Measurements from ENCODE around the gene KLHDC1.
"Not testable (repeated sequence)": the region's sequence is repeated elsewhere in the genome, so short reads cannot be mapped to it uniquely, and the experiment has no call there.

- not testable (repeated sequence) for TF ChIP-seq CTCF (IDR thresholded peaks at IDR 0.05; ENCODE audit: low read depth, low read length, missing input control); YY1 (IDR thresholded peaks at IDR 0.05); ZBTB33 (IDR thresholded peaks at IDR 0.05); REST (IDR thresholded peaks at IDR 0.05); EGR1 (IDR thresholded peaks at IDR 0.05; ENCODE audit: low read depth in 2 of 2); RAD21 (IDR thresholded peaks at IDR 0.05); GABPA (IDR thresholded peaks at IDR 0.05 in 1 of 2, conservative IDR thresholded peaks at IDR 0.05 in 1 of 2); TAF1 (conservative IDR thresholded peaks at IDR 0.05); JUND (IDR thresholded peaks at IDR 0.05); MAX (IDR thresholded peaks at IDR 0.05); ATF3 (IDR thresholded peaks at IDR 0.05); SP1 (IDR thresholded peaks at IDR 0.05); FOXA1 (IDR thresholded peaks at IDR 0.05); NR2F2 (IDR thresholded peaks at IDR 0.05)
Measured at GRCh38 chr14:49704471-49704870, 11.6 kb downstream of the KLHDC1 start.

All from liver (tissue), 3 donors.